BLaER1 (cell line): ENCODE data around the gene MAGI2.
"Not testable (repeated sequence)": the region's sequence is repeated elsewhere in the genome, so short reads cannot be mapped to it uniquely, and the experiment has no call there.

Experiments
- H3K27ac ChIP-seq: shearing (Covaris generic); formaldehyde crosslinking; 2 replicates; pipeline ENCODE4 v1.8.1; 2022
- H3K27me3 ChIP-seq: shearing (Covaris generic); formaldehyde crosslinking; 2 replicates; pipeline ENCODE4 v1.8.1; 2022
- H3K36me3 ChIP-seq: shearing (Covaris generic); formaldehyde crosslinking; 2 replicates; pipeline ENCODE4 v1.8.1; 2022
- H3K4me1 ChIP-seq: shearing (Covaris generic); formaldehyde crosslinking; 2 replicates; pipeline ENCODE4 v1.8.1; 2022
- H3K4me2 ChIP-seq: shearing (Covaris generic); formaldehyde crosslinking; 2 replicates; pipeline ENCODE4 v1.8.1; 2022
- H3K4me3 ChIP-seq: shearing (Covaris generic); formaldehyde crosslinking; 2 replicates; pipeline ENCODE4 v1.8.1; 2022
- H3K9ac ChIP-seq: shearing (Covaris generic); formaldehyde crosslinking; 2 replicates; pipeline ENCODE4 v1.8.1; 2022
- H3K9me3 ChIP-seq: shearing (Covaris generic); formaldehyde crosslinking; 2 replicates; pipeline ENCODE4 v1.8.1; 2022
- H4K20me1 ChIP-seq: shearing (Covaris generic); formaldehyde crosslinking; 2 replicates; pipeline ENCODE4 v1.8.1; 2022
- Cebpa-rat ChIP-seq: shearing (Covaris generic); IDR thresholded peaks from 2 replicates; pipeline ENCODE4 v1.8.1; 2022

Gene MAGI2

GRCh38 chr7:79452495-79453265 lies 787 bp downstream of the MAGI2 start:
- no peak for TF ChIP-seq Cebpa-rat
- Histone ChIP-seq H3K27me3 (no peaks in the 10 kb centered on the region), H3K4me3 (no peak overlapping the region)

GRCh38 chr7:79452032-79452494 lies 1.4 kb downstream of the MAGI2 start:
- Histone ChIP-seq H3K4me1 (no peaks in the 10 kb centered on the region), H3K27ac (no peak overlapping the region), H3K4me3 (no peak overlapping the region), H3K27me3 (no peaks in the 10 kb centered on the region), H3K9ac (no peak overlapping the region), H4K20me1 (no peaks in the 10 kb centered on the region), H3K9me3 (peaks cover 22% of the 10 kb centered on the region), H3K4me2 (no peak overlapping the region), H3K36me3 (no peaks in the 10 kb centered on the region)
- no peak for TF ChIP-seq Cebpa-rat

More at GRCh38 chr7:79452495-79453265, 787 bp downstream of the MAGI2 start:
- Histone ChIP-seq H3K4me2 (no peak overlapping the region), H3K9me3 (peaks cover 22% of the 10 kb centered on the region), H3K9ac (no peak overlapping the region), H3K4me1 (no peaks in the 10 kb centered on the region), H3K27ac (no peak overlapping the region), H4K20me1 (no peaks in the 10 kb centered on the region), H3K36me3 (no peaks in the 10 kb centered on the region)

- no peak for TF ChIP-seq Cebpa-rat
- H4K20me1 ChIP-seq = no peaks in the 10 kb centered on the region
- peaks cover 22% of the 10 kb centered on the region for H3K9me3 ChIP-seq
- no peak overlapping the region for H3K4me3 ChIP-seq
- H3K27me3 ChIP-seq = no peaks in the 10 kb centered on the region
- no peak overlapping the region for H3K9ac ChIP-seq
- H3K27ac ChIP-seq = no peak overlapping the region
- H3K36me3 ChIP-seq = no peaks in the 10 kb centered on the region
- H3K4me2 ChIP-seq = no peak overlapping the region
- no peaks in the 10 kb centered on the region for H3K4me1 ChIP-seq
Measured at GRCh38 chr7:79451580-79451979, 1.9 kb downstream of the MAGI2 start.

GRCh38 chr7:79442766-79443165 lies 10.7 kb downstream of the MAGI2 start:
- H4K20me1 ChIP-seq, H3K36me3 ChIP-seq, H3K4me3 ChIP-seq, H3K9ac ChIP-seq, H3K9me3 ChIP-seq, H3K27ac ChIP-seq, H3K27me3 ChIP-seq, H3K4me2 ChIP-seq, H3K4me1 ChIP-seq: not testable (repeated sequence)

- Histone ChIP-seq H3K27ac (no peak overlapping the region), H3K9ac (no peak overlapping the region), H3K4me1 (no peaks in the 10 kb centered on the region), H4K20me1 (no peaks in the 10 kb centered on the region), H3K4me3 (no peak overlapping the region), H3K27me3 (no peaks in the 10 kb centered on the region), H3K36me3 (no peaks in the 10 kb centered on the region), H3K9me3 (no peaks in the 10 kb centered on the region), H3K4me2 (no peak overlapping the region)
- no peak for TF ChIP-seq Cebpa-rat
Measured at GRCh38 chr7:79436378-79436777, 17.1 kb downstream of the MAGI2 start.

GRCh38 chr7:79434867-79435266 lies 18.6 kb downstream of the MAGI2 start:
- Histone ChIP-seq H3K27ac (no peak overlapping the region), H3K9me3 (no peaks in the 10 kb centered on the region), H3K4me2 (no peak overlapping the region), H3K27me3 (no peaks in the 10 kb centered on the region), H4K20me1 (no peaks in the 10 kb centered on the region), H3K4me3 (no peak overlapping the region), H3K9ac (no peak overlapping the region), H3K4me1 (no peaks in the 10 kb centered on the region), H3K36me3 (no peaks in the 10 kb centered on the region)
- TF ChIP-seq Cebpa-rat = no peak

GRCh38 chr7:79434098-79434497 lies 19.4 kb downstream of the MAGI2 start:
- Histone ChIP-seq H3K9me3 (no peaks in the 10 kb centered on the region), H3K4me2 (no peak overlapping the region), H3K27me3 (no peaks in the 10 kb centered on the region), H3K27ac (no peak overlapping the region), H3K36me3 (no peaks in the 10 kb centered on the region), H3K4me3 (no peak overlapping the region), H3K9ac (no peak overlapping the region), H4K20me1 (no peaks in the 10 kb centered on the region), H3K4me1 (no peaks in the 10 kb centered on the region)
- no peak for TF ChIP-seq Cebpa-rat

- no peak overlapping the region for H3K4me3 ChIP-seq
- no peak overlapping the region for H3K4me2 ChIP-seq
- no peaks in the 10 kb centered on the region for H4K20me1 ChIP-seq
- H3K9me3 ChIP-seq = no peaks in the 10 kb centered on the region
- no peak for TF ChIP-seq Cebpa-rat
- H3K4me1 ChIP-seq = no peaks in the 10 kb centered on the region
- H3K27ac ChIP-seq = no peak overlapping the region
- no peaks in the 10 kb centered on the region for H3K27me3 ChIP-seq
- H3K9ac ChIP-seq = no peak overlapping the region
- no peaks in the 10 kb centered on the region for H3K36me3 ChIP-seq
Measured at GRCh38 chr7:79430391-79430790, 23.1 kb downstream of the MAGI2 start.

GRCh38 chr7:79425665-79426064 lies 27.8 kb downstream of the MAGI2 start:
- Histone ChIP-seq H3K4me1 (no peaks in the 10 kb centered on the region), H3K4me3 (no peak overlapping the region), H4K20me1 (no peaks in the 10 kb centered on the region), H3K9me3 (no peaks in the 10 kb centered on the region), H3K27ac (no peak overlapping the region), H3K4me2 (no peak overlapping the region), H3K36me3 (no peaks in the 10 kb centered on the region), H3K27me3 (no peaks in the 10 kb centered on the region), H3K9ac (no peak overlapping the region)
- no peak for TF ChIP-seq Cebpa-rat

GRCh38 chr7:79421751-79422150 lies 31.7 kb downstream of the MAGI2 start:
- no peak overlapping the region for H3K9ac ChIP-seq
- H3K4me2 ChIP-seq = no peak overlapping the region
- H3K9me3 ChIP-seq = no peaks in the 10 kb centered on the region
- no peaks in the 10 kb centered on the region for H3K27me3 ChIP-seq
- H4K20me1 ChIP-seq = no peaks in the 10 kb centered on the region
- TF ChIP-seq Cebpa-rat = no peak
- no peaks in the 10 kb centered on the region for H3K4me1 ChIP-seq
- no peaks in the 10 kb centered on the region for H3K36me3 ChIP-seq
- H3K4me3 ChIP-seq = no peak overlapping the region
- H3K27ac ChIP-seq = no peak overlapping the region

- no peak for TF ChIP-seq Cebpa-rat
- no peaks in the 10 kb centered on the region for H3K4me1 ChIP-seq
- no peaks in the 10 kb centered on the region for H3K27me3 ChIP-seq
- H3K9ac ChIP-seq = no peak overlapping the region
- H3K4me2 ChIP-seq = no peak overlapping the region
- H3K36me3 ChIP-seq = no peaks in the 10 kb centered on the region
- H3K4me3 ChIP-seq = no peak overlapping the region
- H4K20me1 ChIP-seq = no peaks in the 10 kb centered on the region
- no peak overlapping the region for H3K27ac ChIP-seq
- H3K9me3 ChIP-seq = no peaks in the 10 kb centered on the region
Measured at GRCh38 chr7:79420464-79420863, 33.0 kb downstream of the MAGI2 start.
